Pons (tissue), 1 donor: ENCODE results near the gene PSMD14.
"Not testable (repeated sequence)": the region's sequence is repeated elsewhere in the genome, so short reads cannot be mapped to it uniquely, and the experiment has no call there.

Experiments
- DNase-seq: peaks from one replicate; pipeline ENCODE4 v3.0.0-alpha.2; 2016; ENCODE audit warnings: low spot score

PSMD14 gene

DNA sequence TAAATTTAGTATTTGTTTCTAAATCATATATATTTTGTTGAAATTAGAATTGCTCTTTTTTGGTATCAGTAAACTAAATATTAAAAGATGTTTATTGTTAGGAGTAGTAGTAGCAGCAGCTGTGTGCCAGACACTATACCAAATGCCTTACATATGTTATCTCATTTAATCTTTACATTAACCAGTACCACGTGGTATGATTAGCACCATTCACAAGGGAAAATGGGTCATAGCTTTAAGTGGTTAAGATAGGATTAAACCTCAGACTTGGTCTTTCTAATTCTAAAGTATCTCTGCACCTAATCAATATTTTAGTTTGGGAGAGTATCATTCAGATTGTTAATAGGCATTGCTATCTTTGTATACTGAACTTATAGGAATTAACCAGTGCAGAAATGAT is 29.0 kb downstream of the PSMD14 start:
- no peak for DNase-seq

DNA sequence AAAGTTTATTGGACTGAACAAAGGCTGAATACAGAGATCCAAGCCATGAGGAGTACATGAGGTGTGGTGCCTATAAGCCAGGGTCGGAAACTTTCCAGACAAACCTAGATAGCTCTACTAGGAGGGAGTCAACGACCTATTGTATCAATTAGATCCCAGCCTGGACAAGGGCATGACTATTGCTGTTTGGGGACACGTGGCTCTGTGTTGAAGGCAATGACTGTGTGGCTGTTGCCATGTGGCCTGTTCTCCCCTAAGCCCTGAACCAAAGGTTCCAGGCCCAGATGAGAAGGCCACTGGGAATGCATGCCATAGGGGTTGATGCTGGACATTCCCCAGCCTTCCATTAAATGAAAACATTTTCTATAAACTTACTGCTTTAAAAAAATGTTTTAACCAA is 31.3 kb downstream of the PSMD14 start:
- DNase-seq = not testable (repeated sequence)

DNA sequence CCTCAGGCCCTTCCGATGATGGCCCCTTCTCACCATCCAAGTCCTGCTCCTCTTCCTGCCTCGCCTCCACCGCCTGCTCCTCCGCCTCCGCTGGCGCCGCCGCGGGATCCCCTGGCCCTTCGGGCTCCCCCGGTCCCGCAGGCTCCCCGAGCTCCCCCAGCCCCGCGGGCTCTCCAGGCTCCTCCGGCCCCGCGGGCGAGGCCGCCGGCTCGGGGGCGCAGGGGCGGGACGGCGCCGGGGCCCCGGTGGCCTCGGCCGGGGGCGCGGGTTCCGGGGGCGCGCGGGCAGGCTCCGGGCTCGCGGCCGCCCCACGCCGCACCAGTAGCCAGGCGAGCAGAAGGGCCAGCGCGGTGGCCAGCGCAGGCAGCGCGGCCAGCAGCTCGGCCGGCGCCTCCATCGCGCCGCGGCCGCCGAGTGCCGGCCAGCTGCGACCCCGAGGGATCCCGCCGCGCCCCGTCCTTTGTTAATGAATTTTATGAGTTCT is 32.7 kb downstream of the PSMD14 start:
- DNase-seq = not testable (repeated sequence)

DNA sequence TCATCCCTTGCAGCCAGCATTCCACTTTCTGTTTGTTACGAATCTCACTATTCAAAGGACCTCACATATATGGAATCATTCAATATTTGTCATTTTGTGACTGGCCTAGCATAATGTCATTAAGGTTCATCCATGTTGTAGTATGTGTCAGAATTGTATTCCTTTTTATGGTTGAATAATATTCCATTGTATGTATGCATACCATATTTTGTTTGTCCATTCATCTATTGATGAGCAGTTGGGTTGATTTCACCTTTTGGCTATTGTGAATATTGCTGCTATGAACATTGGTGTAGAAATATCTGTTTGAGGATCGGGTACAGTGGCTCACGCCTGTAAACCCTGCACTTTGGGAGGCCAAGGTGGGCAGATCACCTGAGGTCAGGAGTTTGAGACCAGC is 35.0 kb downstream of the PSMD14 start:
- DNase-seq = no peak

DNA sequence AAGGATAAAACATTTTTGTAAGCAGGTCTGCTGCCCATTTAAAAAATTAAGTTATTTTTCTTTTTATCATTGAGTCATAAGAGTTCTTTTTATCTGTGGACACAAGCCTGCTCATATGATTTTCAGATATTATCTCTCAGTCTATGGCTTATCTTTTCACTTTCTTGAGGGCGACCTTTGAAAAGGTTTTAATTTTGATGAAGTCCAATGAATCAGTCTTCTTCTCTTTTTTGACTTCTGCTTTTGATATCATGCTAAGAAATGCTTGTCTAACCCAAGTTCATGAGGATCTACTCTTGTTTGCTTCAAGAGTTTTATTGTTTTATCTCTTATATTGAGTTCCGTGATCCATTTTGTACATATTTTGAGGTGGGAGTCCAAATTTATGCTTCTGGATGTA is 36.5 kb downstream of the PSMD14 start:
- DNase-seq = no peak

DNA sequence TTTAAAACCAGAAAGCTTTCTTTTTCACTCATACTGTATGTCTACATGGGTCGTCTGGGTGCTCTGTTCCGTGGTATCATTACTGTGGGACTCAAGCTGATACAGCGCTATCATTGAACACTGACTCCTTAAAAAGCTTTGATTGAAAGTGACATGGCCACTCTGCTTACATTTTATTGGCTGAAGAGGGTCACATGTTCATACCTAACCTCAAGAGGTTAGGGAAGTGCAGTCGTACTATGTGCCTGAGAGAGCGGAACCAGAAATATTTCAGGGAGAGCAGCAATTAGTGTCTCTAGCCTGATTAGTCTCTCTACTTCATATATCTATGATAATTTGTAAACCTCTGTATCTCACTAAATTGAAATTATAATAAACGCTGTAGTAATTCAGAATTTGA is 43.5 kb downstream of the PSMD14 start:
- no peak for DNase-seq

DNA sequence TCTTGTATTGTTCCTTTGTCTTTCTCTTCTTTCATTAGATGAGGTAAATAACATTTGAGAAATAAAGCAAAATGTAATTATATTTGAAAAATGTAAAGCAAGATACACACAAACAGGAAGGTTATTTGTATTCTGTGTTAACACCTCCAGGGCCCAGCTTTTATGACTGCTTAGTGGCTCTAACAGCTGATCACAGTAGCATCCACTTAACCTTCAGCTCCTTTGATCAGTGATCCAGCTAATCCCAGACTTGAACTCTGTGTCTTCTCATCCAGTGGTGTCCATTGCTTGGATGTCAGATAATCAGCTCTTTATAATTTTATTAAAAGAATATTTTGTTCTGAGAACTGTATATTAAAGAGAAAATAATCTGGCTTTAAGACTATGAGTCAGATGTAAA is 44.5 kb downstream of the PSMD14 start:
- no peak for DNase-seq

DNA sequence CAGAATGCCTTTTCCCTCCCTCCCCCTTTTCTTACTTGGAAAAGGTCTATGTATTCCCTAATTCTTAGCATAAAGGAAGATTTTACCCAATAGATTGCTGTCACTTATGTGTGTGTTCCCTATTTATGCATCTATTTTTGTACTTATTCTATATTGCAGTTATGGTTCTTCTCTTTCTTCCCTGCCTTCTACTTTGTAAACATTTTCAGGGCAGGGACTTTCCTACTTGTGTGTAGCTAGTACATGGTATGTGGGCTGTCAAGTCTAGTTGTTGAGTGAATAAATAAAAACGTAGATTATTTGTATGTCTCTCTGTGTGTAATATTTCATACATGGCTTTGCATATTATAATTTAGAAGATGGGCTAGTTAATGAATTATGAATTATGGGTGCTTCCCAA is 45.3 kb downstream of the PSMD14 start:
- DNase-seq = no peak

DNA sequence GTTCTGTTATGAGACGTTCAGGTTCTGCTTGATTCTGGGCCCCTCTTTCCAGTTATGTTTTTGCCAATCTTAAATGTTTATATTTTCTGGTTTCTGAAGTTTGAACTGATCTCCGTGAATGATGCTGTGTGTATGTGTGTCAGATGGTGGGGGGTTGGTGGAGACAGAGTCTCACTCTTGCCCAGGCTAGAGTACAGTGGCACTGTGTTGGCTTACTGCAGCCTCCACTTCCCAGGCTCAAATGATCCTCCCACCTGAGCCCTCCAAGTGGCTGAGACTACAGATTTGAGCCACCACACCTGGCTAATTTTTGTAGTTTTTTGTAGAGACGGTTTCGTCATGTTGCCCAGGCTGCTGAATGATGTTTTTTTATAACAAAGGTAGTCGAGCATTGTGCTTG is 45.9 kb downstream of the PSMD14 start:
- DNase-seq = no peak

DNA sequence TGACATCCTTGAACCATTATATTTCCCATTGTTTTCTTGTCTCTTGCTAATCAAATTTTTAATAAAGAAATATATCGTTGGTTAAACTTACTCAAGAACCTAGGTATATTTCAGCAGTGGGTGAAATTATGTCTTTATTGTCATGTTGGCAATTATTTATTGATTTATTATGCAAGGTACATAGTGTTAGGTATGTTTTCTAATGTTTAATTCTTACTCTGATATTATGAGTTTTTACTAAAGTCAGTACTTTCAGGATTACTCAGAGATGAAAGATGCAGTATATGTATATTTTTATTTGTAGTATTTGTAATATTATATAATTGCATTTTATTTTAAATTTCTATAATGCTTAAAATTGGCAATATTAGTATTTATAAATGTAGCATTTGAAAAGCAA is 46.9 kb downstream of the PSMD14 start:
- DNase-seq = no peak

DNA sequence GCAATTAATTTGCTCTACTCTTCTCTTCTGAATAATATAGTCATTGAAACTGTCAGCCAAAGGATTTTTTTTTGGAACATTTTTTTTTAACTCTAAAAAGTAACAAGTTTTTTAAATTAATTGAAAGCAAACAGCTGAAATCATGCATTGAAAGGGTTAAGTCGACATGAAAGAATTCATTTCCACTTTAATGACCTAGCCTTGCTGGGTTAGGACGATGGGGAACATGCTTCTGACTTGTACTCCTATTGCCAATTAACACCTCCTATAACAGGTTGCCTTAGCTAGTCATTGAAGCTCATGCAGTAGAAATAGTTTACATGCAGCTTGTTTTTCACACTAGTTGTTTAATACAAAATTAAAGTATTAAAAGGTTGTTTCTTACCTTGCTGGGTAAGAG is 47.8 kb downstream of the PSMD14 start:
- no peak for DNase-seq

DNA sequence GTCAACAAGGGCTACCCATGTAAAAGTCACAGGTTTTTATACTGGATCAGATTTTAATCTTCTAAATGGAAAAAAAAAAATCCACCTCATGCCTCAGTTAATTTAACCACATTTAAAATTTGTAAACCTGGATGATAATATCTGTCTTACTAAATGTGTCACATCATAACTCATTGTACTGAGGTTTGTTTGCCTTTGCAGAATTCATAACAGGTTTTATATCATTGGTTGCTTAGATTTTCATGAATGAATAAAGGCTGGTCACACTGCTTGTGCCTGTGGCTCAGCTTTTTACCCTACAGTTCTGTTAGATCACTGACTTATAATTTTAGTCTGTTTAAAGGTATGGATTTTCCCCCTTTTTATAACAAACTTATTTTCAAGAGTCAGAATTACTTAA is 48.9 kb downstream of the PSMD14 start:
- no peak for DNase-seq

DNA sequence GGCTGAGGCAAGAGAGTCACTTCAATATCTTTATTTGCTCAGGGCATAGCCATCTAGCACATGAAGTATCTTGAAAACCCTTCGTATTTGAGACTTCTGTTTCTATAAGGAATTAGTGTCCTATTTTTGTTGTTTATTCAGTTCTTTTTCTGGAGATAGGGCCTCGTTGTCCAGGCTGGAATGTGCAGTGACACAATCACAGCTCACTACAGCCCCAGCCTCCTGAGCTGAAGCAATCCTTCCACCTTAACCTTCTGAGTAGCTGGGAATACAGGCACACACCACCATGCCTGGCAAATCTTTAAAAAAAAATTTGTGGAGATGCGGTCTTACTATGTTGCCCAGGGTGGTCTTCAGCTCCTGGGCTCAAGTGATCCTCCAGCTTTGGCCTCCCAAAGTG is 50.6 kb downstream of the PSMD14 start:
- DNase-seq = no peak

DNA sequence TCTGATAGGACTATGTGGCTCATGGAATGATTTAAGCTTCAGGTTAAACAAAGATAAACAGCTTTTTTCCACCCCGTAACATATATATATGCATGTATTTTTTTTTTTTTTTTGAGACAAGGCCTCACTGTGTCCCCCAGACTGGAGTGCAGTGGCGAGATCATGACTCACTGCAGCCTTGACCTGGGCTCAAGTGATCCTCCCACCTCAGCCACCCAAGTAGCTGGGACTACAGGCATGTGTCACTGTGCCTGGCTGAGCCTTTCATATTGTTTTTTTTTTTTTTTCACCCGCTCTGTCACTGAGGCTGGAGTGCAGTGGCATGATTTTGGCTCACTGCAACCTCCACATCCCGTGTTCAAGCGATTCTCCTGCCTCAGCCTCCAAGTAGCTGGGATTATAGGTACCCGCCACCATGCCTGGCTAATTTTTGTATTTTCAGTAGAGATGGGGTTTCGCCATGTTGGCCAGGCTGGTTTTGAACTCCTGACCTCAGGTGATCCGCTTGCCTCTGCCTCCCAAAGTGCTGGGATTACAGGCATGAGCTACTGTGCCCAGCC is 52.0 kb downstream of the PSMD14 start:
- not testable (repeated sequence) for DNase-seq

DNA sequence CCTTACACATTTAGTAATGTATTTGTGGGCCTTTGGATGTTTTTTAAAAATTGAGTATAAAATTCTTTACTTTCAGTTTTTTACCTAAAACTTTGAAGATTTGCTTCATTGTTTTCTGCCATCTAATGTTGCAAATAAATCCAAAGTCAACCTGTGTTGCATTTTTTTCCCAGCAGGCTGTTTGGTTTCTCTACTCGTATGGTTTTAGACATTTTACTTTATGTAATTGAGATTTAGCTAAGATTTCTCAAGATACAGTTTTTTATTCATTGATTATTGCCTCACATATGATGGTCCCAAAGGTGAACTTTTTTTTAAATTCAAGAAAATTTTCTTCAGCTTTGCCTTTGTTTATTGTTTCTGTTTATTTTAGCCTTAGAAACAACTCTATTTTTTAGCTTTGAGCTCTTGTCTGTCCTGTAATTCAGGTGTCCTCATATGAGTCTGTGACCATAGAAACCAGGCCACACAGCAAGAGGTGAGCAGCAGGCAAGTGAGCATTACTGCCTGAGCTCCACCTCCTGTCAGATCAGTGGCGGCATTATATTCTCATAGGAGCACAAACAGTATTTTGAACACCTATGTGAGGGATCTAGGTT is 54.4 kb downstream of the PSMD14 start:
- no peak for DNase-seq

DNA sequence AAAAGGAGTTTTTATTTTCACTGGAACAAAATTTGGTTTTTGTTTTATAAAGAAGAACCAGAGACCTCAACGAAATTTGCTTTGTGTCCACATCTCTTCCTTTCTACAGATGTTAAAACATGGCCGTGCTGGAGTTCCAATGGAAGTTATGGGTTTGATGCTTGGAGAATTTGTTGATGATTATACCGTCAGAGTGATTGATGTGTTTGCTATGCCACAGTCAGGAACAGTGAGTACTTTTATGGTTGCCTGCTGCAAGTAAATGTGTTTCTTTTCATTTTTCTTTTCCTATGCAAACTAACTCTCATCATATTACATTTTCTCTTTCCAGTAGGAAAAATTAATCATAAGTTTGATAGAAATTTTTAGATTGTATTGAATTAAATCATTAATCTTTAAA is 59.5 kb downstream of the PSMD14 start:
- no peak for DNase-seq

DNA sequence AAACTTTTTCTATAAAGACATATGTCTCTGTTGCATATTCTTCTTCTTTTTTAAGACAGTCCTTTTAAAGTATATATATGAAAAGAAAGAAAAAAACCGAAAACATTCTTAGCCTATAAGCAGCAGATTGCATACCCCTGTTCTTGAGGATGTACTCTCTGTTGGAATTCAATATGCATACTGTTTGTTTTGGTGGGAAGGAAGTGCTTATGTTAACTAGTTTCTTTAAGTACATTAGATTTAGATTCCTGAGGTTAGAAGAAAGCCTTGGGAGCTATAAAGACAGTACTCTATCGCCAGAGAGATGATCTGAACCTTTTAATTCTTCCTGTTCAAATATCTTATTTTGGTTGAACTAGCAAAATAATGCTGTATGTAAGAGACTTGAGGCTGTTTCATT is 61.1 kb downstream of the PSMD14 start:
- no peak for DNase-seq

DNA sequence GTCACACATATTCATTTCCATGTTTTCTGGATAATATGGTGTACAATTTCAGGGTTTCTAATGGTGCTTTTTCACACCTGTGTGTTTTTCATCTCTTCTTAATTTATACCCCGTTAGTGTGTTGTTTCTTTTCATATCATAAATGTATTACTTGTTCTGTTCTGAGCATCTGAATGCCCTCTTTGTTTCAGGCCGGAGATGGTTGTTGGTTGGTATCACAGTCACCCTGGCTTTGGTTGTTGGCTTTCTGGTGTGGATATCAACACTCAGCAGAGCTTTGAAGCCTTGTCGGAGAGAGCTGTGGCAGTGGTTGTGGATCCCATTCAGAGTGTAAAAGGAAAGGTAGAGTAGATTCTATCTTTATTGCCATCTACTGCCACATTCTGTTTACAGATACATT is 62.8 kb downstream of the PSMD14 start:
- DNase-seq = peak; percentile 77

DNA sequence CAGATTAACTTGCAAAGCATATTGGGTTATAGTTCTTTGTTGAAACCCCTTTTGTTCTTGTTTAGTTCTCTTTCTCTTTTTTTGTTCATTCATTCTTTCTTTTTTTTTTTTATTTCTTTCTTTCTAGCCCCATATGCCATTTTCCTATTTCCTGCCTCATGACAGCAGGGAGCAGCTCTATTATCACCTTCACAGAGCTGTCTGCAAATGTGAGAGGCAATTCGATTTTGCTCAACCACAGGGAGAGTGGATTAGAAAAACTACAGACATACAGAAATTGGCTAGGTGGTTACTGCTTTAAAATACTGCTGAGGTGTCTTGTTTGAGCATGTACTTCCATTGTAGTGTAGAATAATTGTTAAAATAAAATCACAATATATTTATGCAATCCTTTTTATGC is 63.6 kb downstream of the PSMD14 start:
- peak; percentile 15 for DNase-seq

DNA sequence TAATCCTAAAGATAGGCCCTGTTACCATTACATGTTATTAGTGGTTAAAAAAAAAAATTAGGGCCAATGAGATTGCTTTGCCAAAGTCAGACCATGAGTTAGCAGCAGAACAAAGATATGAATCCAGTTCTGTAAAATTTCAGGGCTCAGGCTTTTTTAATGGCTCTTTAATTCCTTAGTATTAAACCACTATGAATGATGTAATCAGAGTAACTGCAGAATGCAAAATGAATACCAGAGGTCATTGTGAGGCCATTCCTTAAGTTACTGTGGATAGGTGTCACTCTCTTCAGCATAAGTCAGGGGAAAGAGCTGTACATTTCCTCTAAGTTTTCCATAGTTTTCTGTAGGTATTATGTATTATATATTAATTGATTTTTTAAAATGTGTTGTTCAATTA is 65.7 kb downstream of the PSMD14 start:
- no peak for DNase-seq

DNA sequence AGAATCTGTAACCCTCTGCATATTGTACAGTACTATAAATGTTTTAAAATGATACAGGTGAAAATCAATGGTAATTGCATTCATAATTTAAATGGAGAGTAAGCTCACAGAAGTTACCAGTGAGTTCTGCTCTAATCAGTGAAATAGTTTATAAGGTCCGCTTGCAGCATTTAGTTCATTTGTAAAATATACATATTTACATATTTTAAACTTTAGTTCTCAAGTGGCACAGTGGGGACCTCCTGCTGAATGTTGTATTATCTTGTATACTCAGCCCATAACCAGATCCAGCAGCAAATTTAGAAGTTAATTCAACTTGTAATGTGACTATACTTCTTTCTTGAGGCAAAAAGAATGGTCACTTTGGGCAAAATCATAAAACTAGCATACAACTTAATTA is 66.2 kb downstream of the PSMD14 start:
- DNase-seq = no peak

DNA sequence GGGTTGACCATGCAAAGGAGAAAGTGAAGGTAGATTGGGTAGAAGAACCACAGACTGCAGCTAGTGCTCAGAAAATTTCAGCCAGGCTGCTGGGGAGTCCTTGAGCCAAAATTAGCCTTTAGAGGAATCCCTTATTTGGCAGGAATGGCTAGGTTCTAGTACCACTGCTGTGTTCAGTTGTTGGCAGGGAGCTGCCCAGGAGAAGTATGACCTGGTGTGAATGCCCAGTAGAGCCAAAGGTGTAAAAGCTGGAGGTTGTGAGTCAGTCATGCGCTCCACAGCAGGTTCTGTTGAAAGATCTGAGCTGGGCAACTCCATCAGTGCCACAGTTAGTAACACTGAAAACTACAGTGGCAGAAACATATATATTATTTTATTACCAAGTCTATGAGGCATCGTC is 71.5 kb downstream of the PSMD14 start:
- DNase-seq = peak; percentile 8

DNA sequence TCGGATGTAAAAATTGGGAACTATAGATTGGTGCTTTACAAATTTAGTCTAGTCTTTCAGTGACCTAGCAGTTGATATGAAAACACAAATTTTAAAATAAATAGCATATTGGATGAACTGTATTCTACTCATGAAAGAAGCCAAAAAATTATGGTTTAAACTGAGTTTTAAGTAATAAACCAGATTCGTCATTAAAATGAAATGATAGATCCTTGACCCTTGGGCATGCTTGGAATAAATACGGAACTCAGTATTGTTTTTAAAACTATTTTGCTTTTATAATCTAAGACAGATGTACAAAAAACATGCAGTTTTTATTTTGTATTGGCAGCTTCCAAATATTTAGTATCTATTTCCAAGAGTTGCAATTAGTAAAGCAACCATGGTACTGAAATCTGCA is 73.3 kb downstream of the PSMD14 start:
- DNase-seq = no peak

DNA sequence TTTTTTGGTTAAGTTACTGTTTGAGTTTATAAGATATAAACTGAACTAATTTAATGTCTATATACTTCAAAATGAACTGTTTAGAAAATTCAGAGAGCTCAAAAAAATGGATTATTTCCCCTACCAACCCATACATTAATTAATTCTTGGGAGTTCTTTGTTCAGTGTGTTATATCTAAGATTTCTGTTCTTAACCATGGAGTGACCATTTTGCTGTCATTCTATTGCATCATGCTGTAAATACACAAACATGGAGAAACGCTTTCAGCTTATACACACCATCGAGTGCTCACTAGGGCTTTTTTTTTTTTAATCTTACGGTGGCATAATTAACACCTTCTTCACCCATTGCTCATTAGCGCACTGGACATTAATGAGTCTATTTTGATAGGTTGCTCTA is 74.5 kb downstream of the PSMD14 start:
- no peak for DNase-seq
